ENCODE data around the gene TRPC4AP.
A peak's percentile ranks its signal among the peaks of the same experiment; 100 is the strongest.

Gene TRPC4AP

GRCh38 chr20:35012227-35013069, 80.2 kb downstream of the TRPC4AP start:
- peak; percentile 8 for DNase-seq

GRCh38 chr20:35011589-35012226, 80.9 kb downstream of the TRPC4AP start:
- peak; percentile 8 for DNase-seq

DNA sequence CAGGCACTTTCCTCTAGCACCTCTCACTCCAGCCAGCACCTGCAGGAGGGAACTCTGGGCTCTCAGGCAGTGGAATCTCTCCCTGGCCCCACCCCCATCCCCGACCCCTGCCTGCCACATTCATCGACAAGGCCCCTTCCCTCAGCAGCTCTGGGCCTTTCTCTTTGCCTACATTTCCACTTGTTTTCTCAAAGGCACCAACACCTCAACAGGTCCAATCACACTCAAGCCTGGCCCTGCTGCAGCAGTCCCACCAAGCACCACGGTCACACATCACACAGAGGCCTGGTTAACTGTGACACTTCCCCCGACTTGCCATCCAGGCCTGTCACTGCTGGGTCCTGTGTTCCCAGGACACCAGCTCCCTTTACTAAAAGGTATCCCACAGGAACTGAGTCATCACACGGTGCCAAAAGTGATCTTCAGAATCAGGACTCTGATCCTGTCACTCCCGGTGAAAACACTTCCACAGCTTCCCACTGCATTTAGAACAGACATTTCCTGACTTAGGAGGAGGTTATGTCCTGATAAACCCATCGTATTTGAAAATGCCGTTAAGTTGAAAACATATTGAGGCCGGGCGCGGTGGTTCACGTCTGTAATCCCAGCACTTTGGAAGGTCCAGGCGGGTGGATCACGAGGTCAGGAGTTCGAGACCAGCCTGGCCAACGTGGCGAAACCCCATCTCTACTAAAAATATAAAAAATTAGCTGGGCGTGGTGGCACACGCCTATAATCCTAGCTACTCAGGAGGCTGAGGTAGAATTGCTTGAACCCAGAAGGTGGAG, 82.0 kb downstream of the TRPC4AP start:
- DNase-seq = peak; percentile 23

DNA sequence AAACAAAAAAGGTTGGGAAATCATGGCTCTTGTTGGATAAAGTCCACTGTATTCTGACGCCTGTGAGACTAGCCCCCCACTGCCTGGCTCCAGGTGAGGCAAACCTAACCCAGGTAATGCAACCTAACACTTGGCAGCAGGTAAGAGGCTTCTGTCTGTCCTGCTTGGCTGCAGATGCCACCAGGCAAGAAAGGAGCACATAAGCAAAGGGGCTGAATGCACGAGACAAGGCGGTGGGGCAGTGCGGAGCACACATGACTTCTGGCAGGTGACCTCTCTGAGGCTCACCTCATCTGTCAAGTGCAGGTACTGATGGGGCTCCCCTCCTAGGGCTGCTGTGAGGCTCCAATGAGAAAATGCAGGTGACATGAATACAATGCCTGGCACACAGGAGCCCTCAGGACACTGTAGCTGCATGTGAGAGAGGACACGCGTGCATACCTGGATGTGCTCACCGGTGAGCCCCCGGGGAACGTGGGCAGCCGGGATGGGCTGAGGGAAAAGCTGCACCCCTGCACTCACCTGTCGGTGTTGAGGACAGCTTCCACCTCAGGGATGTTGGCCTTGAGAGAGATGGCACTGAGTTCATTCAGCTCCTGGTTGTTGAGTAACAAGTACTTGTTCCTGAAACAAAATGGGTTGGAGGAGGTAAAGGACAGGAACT, 82.8 kb downstream of the TRPC4AP start:
- no peak for DNase-seq

GRCh38 chr20:35008411-35009342, 83.9 kb downstream of the TRPC4AP start:
- DNase-seq = peak; percentile 21

GRCh38 chr20:35007891-35008290, 84.7 kb downstream of the TRPC4AP start:
- peak; percentile 15 for DNase-seq

GRCh38 chr20:35007413-35007812, 85.2 kb downstream of the TRPC4AP start:
- DNase-seq = peak; percentile 16

GRCh38 chr20:35006531-35006971, 86.1 kb downstream of the TRPC4AP start:
- peak; percentile 9 for DNase-seq

DNA sequence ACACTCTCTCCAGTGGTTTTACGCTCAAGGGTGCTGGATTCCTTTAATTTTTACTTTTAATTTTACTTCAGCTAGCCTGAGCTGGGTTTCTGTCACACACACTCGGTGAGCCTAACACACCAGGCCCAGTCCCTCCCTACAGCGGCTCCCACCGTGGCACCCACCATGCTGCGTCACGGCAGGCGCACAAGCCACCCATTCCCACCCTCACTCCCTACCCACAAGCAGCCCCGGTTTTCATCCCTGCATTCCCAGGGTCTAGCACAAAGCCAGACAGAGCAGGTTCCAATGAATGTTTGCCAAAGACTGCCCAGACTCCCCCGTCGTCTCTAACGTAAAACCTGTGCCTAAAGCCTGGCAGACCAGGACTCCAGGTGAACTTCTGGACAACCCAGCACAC, 86.6 kb downstream of the TRPC4AP start:
- DNase-seq = peak; percentile 1

- no peak for DNase-seq
Observed at GRCh38 chr20:35005463-35005961, 87.1 kb downstream of the TRPC4AP start.

DNA sequence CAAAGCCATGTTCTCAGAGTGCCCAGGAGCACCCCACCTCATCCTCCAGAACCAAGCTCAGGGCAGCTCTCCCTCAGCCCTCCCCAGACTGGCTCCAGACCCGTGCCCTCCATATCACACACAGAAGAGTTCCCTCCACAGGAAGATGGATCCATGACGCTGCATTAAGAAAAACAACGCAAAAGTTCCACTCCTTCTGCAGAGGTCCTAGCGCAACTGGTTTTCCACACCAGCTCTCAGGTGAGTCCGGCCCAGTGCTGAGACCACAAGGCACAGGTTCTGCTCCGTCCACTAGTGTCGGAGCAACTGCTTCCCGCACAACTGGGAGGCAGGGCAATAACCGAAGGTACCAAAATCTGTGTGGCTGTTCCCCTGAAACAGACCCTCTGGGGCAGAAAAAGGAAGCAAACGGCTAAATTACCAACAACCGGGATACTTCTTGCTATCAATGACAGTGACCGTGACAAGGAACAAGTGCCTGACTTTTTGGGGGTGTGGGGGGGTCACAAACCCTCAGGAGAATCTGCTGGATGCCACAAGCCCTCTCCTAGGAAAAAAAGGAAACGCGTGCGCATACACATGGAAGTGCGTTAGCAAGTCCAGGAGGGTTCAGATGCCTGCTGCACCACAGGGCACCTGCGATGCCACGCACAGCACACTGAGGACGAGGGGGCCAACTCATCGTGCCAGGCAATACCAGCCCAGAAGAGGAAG, 87.7 kb downstream of the TRPC4AP start:
- DNase-seq = no peak

DNA sequence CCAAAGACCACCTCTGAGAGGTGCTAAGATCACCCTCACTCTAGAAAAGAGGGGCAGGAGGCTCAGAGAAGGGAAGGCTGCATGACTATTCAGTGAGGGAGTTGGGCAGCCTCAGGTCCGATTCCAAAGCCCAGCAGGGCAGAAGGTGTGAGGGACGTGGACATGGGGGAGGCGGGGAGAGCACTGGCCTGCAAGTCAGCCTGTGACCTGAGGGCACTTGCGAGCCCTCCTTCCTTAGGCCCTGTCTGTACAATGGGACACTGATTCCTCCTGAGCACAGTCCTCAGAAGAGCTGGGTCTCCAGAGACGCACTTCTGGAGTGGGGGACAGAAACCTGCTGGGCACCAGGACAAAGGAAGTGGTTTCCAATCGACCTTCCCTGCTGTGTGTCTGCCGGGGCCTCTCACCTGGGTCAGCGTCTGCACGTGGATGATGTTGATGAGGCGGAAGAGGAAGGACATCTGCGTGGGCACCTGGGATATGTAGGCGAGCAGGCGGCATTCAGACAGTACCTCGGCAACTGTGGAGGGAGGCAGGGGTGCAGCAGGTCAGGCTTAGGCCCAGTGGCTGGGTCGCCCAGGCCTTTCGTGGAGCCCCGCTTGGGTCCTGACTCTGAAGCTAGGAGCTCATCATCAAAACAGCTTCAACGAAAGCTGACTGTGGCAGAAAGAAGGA, 88.4 kb downstream of the TRPC4AP start:
- DNase-seq = no peak

GRCh38 chr20:35003211-35004031, 89.2 kb downstream of the TRPC4AP start:
- no peak for DNase-seq

DNA sequence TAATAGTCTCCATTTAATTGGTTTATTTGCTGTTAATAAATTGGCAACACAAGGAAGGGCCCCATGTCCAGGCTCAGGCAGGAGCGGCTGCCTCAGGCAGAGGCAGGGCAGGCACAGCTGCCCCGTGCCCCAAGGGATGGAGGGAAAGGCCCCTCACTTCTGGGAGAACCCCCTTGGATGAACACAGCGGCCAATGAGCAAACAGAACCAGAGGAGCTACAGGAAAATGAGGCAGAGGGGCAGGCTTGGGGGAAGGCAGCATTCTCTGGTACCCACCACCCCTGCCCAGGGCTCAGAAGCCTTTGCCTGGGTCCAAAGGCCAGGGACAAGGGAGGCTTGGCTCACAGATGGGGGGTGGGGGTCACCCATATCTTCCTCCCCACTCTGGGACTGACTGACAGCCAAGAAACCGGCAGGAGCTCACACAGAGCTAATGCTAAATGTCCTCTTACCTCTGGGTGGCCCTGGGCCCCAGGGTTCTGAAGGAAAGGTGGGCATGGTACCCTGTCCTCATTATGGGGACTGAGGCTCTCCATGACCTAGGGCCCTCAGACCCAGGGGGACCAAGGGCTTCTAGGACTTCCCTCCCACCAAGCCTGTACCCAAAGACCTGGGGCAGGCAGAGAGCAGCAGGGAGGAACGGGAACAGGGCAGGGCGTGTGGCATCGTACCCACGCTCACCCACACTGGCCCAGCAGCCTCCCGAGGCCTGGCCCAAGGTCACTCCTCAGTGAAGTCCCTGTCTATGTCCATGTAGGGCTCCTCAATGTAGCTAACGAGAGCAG, 90.0 kb downstream of the TRPC4AP start:
- no peak for DNase-seq

- DNase-seq = no peak
Observed at GRCh38 chr20:35001596-35002362, 90.8 kb downstream of the TRPC4AP start.

GRCh38 chr20:35000922-35001595, 91.5 kb downstream of the TRPC4AP start:
- no peak for DNase-seq

DNA sequence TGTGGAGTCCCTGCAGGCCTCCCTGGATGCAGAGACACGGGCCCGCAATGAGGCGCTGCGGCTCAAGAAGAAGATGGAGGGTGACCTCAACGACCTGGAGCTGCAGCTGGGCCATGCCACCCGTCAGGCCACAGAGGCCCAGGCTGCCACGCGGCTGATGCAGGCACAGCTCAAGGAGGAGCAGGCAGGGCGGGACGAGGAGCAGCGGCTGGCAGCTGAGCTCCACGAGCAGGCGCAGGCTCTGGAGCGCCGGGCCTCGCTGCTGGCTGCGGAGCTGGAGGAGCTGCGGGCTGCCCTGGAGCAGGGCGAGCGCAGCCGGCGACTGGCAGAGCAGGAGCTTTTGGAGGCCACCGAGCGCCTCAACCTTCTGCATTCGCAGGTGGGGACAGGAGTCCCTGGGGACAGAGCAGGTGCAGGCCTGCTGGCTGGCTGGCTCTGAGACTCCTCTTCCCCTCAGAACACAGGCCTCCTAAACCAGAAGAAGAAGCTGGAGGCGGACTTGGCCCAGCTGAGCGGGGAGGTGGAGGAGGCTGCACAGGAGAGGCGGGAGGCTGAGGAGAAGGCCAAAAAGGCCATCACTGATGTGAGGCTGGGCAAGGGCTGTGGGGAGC, 92.2 kb downstream of the TRPC4AP start:
- no peak for DNase-seq

All from left hindlimb (tissue), 1 donor.